Measurements from ENCODE around the gene UNC119B.

The UNC119B gene

GRCh38 chr12:120771097-120771496 lies 60.8 kb downstream of the UNC119B start:
- no peak overlapping the region for H3K27ac ChIP-seq (ENCODE audit: low read length)
- no peaks in the 10 kb centered on the region for H3K4me1 ChIP-seq (ENCODE audit: low read length)
- H2AFZ ChIP-seq (ENCODE audit: low read length) = no peak overlapping the region
- no peaks in the 10 kb centered on the region for H3F3A ChIP-seq (ENCODE audit: insufficient read depth, low read length)
- no peaks in the 10 kb centered on the region for H3K27me3 ChIP-seq (replicated peaks; ENCODE audit: insufficient read depth, low read length)
- DNase-seq = no peak
- H3K9me3 ChIP-seq (replicated peaks; ENCODE audit: insufficient read depth, low read length) = no peaks in the 10 kb centered on the region
- no peaks in the 10 kb centered on the region for H3K36me3 ChIP-seq (replicated peaks; ENCODE audit: insufficient read depth, low read length)
- no peak overlapping the region for H3K9ac ChIP-seq (ENCODE audit: low read length)
- no peaks in the 10 kb centered on the region for H3K79me2 ChIP-seq (ENCODE audit: low read length)
- TF ChIP-seq CTCF (IDR thresholded peaks at IDR 0.05; ENCODE audit: low read length) = no peak
- no peak for TF ChIP-seq EZH2 (optimal IDR thresholded peaks at IDR 0.05; ENCODE audit: low read depth, low read length)
- no peak for TF ChIP-seq EZH2phosphoT487 (IDR thresholded peaks at IDR 0.05; ENCODE audit: low read length)
- no peaks in the 10 kb centered on the region for H3K9me2 ChIP-seq (replicated peaks; ENCODE audit: insufficient read depth, low read length)
- H3K4me3 ChIP-seq (ENCODE audit: low read length) = no peak overlapping the region
- no peaks in the 10 kb centered on the region for H4K20me1 ChIP-seq (ENCODE audit: insufficient read depth, low read length)
- no peak overlapping the region for H3K4me2 ChIP-seq (ENCODE audit: low read depth, low read length)
